Kidney epithelial cell (primary cell): ENCODE measurements around the gene TRIO. TPM values are rescaled to one million over a fixed set of nuclear protein-coding genes. Genes with fewer than 3 reads are reported as not detected.

Source experiments
- DNase-seq: peaks from one replicate; pipeline ENCODE4 v3.0.0-alpha.2; 2010; ENCODE audit warnings: low read depth
- H3K27me3 ChIP-seq: 2 replicates; pipeline ENCODE4 v1.6.0; 2011; ENCODE audit warnings: low read length; ENCODE audit not compliant: control insufficient read depth, insufficient read depth
- H3K36me3 ChIP-seq: 2 replicates; pipeline ENCODE4 v1.5.1; 2011; ENCODE audit warnings: low read length; ENCODE audit not compliant: control insufficient read depth, insufficient read depth
- H3K4me3 ChIP-seq: 2 replicates; pipeline ENCODE4 v1.5.1; 2011; ENCODE audit warnings: low read depth, mild to moderate bottlenecking, control low read depth, low read length
- CTCF ChIP-seq: IDR thresholded peaks from 2 replicates; pipeline ENCODE4 v1.5.1; 2011; ENCODE audit warnings: mild to moderate bottlenecking, moderate library complexity, low read length, control low read depth, inconsistent platforms; ENCODE audit not compliant: insufficient read depth, poor library complexity, severe bottlenecking
- total RNA-seq: library from RNA; depleted of rRNA; stranded (reverse); fragments of >200 nt; gene quantifications from 2 replicates; pipeline ENCODE4 v1.2.3, GENCODE V29; 2015

TRIO gene
- total RNA-seq, 1 donor from 2014 or later, result 174 TPM

- DNase-seq, result no peak
- no peaks in the 10 kb centered on the region for H3K27me3 ChIP-seq
- no peak overlapping the region for H3K4me3 ChIP-seq
- TF ChIP-seq CTCF, result no peak
- H3K36me3 ChIP-seq, result no peaks in the 10 kb centered on the region
Observed at GRCh38 chr5:14231890-14232289, 88.7 kb downstream of the TRIO start.

DNA sequence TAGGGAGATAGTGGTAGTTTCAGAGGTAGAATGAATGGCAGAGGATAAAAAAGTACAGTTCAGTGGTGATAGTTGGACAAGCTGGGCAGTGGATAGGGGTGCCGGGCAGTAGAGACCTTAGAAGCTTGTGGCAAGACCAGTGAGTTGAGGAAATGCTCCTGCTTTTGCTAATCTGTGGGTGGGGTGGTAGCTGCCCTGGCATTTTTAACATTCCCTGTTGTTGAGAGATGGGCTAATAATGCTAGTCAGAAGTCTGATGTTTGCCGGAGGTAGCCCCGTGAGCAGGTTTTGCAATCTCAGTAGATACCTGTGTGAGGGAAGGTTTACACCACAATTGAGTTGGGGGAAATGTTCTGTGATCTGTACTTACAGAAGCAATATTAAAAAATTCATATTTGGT lies 91.1 kb downstream of the TRIO start:
- TF ChIP-seq CTCF, result no peak
- DNase-seq, result no peak
- no peaks in the 10 kb centered on the region for H3K27me3 ChIP-seq

DNA sequence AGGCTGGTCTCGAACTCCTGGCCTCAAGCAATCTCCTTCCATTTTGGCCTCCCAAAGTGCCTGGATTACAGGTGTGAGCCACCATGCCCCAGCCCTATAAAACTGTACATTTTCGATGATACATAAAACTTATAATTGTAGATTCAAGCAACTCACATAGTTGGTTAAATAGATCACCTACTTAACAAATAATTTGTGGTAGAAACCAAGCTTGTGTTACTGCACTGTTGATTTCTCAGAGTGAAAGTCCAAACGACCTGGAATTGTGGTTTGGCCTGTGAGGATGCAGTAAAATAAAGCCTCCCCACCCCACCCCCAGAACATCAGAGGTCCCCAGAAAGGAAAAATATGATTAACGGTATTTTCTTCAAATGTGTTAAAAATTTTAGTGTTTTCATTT lies 92.7 kb downstream of the TRIO start:
- no peak for DNase-seq
- Histone ChIP-seq H3K36me3 (no peaks in the 10 kb centered on the region), H3K27me3 (no peaks in the 10 kb centered on the region), H3K4me3 (no peak overlapping the region)
- no peak for TF ChIP-seq CTCF

More for the DNA sequence above, 91.1 kb downstream of the TRIO start:
- Histone ChIP-seq H3K4me3 (no peak overlapping the region), H3K36me3 (no peaks in the 10 kb centered on the region)

DNA sequence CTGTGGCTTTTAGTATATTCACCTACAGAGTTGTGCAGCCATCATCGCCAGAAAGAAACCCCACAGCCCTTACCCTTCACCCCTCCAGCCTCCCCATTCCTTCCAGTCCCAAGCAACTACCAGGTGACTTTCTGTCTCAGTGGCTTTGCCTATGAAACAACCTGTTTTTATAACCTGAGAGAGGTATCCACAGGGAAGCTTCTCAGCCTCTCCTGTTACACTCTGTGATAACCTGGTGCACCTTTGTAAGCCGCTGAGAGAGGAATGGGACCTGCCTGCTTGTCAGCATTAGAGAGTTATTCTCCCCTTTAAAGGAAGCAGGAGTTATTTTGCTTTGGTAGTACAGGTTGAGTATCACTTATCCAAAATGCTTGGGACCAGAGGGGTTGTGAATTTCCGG lies 93.6 kb downstream of the TRIO start:
- DNase-seq, result no peak
- H3K4me3 ChIP-seq, result no peak overlapping the region
- no peaks in the 10 kb centered on the region for H3K36me3 ChIP-seq
- TF ChIP-seq CTCF, result no peak
- H3K27me3 ChIP-seq, result no peaks in the 10 kb centered on the region

GRCh38 chr5:14237317-14238086 lies 94.4 kb downstream of the TRIO start:
- Histone ChIP-seq H3K27me3 (no peaks in the 10 kb centered on the region), H3K36me3 (no peaks in the 10 kb centered on the region), H3K4me3 (no peak overlapping the region)
- DNase-seq, result no peak
- no peak for TF ChIP-seq CTCF

- DNase-seq, result no peak
- TF ChIP-seq CTCF, result no peak
- H3K4me3 ChIP-seq, result no peak overlapping the region
- no peaks in the 10 kb centered on the region for H3K36me3 ChIP-seq
- H3K27me3 ChIP-seq, result no peaks in the 10 kb centered on the region
Observed at GRCh38 chr5:14238272-14238671, 95.1 kb downstream of the TRIO start.
